Panc1 (cell line): ENCODE measurements around the gene CPA3. TPM values are rescaled to one million over a fixed set of nuclear protein-coding genes. Genes with fewer than 3 reads are reported as not detected.

ENCODE experiments used
- ATAC-seq: fragments of 200-7000 bp; cut with Tn5 transposase; 2 replicates; pipeline ENCODE4 v1.9.1; 2020; ENCODE audit warnings: mild to moderate bottlenecking, moderate library complexity
- BruUV-seq: library from RNA; stranded (reverse); fragments of 400-500 nt; replicated peaks from 2 replicates; lab custom pipeline; 2021; lab: Mats Ljungman, UMichigan
- CTCF ChIA-PET: fragments of 300-600 bp; sonication (Branson Sonifier 250); formaldehyde crosslinking; loops from one replicate; lab custom pipeline; 2022; ENCODE audit warnings: antibody characterized with exemption; lab: Charles Lee
- POLR2A ChIA-PET: fragments of 300-600 bp; sonication (Branson Sonifier 250); formaldehyde crosslinking; loops from one replicate; lab custom pipeline; 2022; ENCODE audit warnings: antibody characterized with exemption; lab: Charles Lee
- DNase-seq: peaks from one replicate; pipeline ENCODE4 v3.0.0-alpha.2; 2010; ENCODE audit warnings: low read depth, low spot score
- H3K27ac ChIP-seq: 2 replicates; pipeline ENCODE4 v1.5.1; 2011; ENCODE audit warnings: mild to moderate bottlenecking, low read length, inconsistent platforms
- H3K27me3 ChIP-seq: fragments of 200-500 bp; sonication (Bioruptor generic); 2 replicates; pipeline ENCODE4 v1.6.0; 2014; ENCODE audit warnings: low read length, inconsistent platforms; ENCODE audit not compliant: control insufficient read depth, insufficient read depth
- H3K36me3 ChIP-seq: fragments of 200-500 bp; sonication (Bioruptor generic); 2 replicates; pipeline ENCODE4 v1.5.1; 2014; ENCODE audit warnings: inconsistent platforms, mild to moderate bottlenecking, low read length, moderate library complexity; ENCODE audit not compliant: control insufficient read depth, insufficient read depth
- H3K4me1 ChIP-seq: 2 replicates; pipeline ENCODE4 v1.5.1; 2011; ENCODE audit warnings: inconsistent platforms, mild to moderate bottlenecking, low read length, moderate library complexity; ENCODE audit not compliant: control insufficient read depth, insufficient read depth
- H3K4me3 ChIP-seq, 2 experiments: 2 replicates each; pipeline ENCODE4 v1.5.1; 2011 to 2012; ENCODE audit warnings: low read depth in 2 of 2, low read length in 2 of 2, mild to moderate bottlenecking in 2 of 2, inconsistent platforms in 1 of 2, moderate library complexity in 1 of 2
- H3K9me3 ChIP-seq: fragments of 200-500 bp; sonication (Bioruptor generic); 2 replicates; pipeline ENCODE4 v1.5.1; 2014; ENCODE audit warnings: low read depth, mild to moderate bottlenecking, inconsistent platforms, low read length, moderate library complexity; ENCODE audit not compliant: control insufficient read depth, insufficient read depth
- POLR2AphosphoS5 ChIP-seq: IDR thresholded peaks from 2 replicates; pipeline ENCODE4 v1.6.1; 2012; ENCODE audit warnings: mild to moderate bottlenecking, low read depth, low read length, moderate library complexity
- SIN3A ChIP-seq: IDR thresholded peaks from 2 replicates; pipeline ENCODE4 v1.6.1; 2012; ENCODE audit warnings: low read depth, mild to moderate bottlenecking, low read length, moderate library complexity, borderline replicate concordance; ENCODE audit not compliant: insufficient read depth
- TCF7L2 ChIP-seq: IDR thresholded peaks from 2 replicates; pipeline ENCODE4 v1.6.1; 2011; ENCODE audit warnings: mild to moderate bottlenecking, low read depth, low read length, inconsistent platforms
- in situ Hi-C: cut with HindIII; loops from 2 replicates; pipeline ENCODE4 v1.10.0; 2016; ENCODE audit warnings: low sequenced_read_pairs, low pct_unique_long_range_greater_than_20kb
- intact Hi-C: fragments of 100-400 bp; cut with micrococcal nuclease; formaldehyde crosslinking; loops from one replicate; pipeline ENCODE4 v1.10.0; 2022; ENCODE audit not compliant: unreplicated experiment
- total RNA-seq: library from RNA; stranded (reverse); gene quantifications from one replicate; pipeline ENCODE4 v1.2.1, GENCODE V29; 2021; ENCODE audit not compliant: unreplicated experiment
- TF ChIP-seq, protein P1 (sequence below): fragments of 450-650 bp; IDR thresholded peaks from 2 replicates; pipeline ENCODE4 v1.5.1; 2017; ENCODE audit warnings: mild to moderate bottlenecking
- TF ChIP-seq, protein P2 (sequence below), 2 experiments: IDR thresholded peaks; 2 replicates each; pipeline ENCODE4 v1.6.1; 2011 to 2012; ENCODE audit warnings: low read depth in 2 of 2, control low read depth in 1 of 2, low read length in 1 of 2, mild to moderate bottlenecking in 1 of 2, moderate library complexity in 1 of 2; ENCODE audit not compliant: insufficient read depth in 1 of 2

CPA3 gene
- total RNA-seq, 1 experiment from 2014 or later, result not detected

DNA sequence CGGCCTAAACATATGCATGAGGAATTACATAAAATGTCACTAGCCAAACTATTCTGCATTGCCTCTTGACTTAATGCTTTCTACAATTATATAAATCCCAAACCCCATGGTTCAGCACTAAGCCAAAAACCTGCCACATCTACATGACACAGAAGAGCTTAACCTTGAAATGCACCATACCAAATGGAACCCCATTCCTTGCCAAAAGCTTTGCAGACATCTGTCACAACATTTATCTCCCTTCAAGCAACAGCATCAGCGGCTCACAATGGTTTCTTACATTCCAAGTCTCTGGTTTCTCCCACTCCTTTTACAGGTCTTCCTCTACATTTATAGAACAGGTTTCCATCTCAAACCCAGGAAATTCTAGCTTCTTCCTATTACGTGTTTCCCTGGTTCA is 67.9 kb downstream of the CPA3 start:
- in situ Hi-C loops, result no loop called here

DNA sequence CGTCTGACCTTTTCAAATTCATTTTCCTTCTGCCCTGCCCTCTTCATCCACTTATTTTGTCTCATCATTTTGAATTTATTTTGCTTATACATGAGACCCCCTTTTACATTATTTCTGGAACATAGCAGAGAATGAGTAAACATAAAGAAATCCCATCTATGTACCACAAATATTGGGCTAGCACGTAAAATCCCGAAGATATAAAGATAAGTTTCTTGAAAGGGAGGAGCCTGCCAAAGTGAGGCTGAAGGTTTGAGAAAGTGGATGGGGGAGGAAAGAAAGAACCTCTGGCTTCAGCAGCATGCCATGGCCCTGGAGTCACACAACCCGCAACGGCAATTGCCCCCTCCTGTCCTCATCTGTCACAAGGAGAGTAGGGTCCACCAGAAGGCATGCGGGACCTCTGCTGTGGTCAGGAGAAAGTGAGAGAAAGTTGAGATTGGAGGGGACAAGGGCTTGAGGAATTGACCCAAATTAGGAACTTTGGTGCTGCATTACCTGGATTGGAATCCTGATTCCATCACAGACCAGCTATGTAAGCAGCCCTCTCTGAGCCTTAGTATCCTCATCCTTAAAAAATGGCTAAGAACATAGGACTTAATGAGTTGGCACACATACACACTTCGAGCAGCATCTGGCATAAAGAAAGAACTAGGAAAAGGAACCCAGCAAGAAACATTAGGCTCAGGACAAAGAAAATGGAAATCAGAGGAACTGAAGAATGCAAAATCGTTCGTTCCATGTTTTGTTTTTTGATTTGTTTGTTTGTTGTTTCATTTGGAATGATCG is 72.6 kb downstream of the CPA3 start:
- Histone ChIP-seq H3K27ac (no peak overlapping the region), H3K36me3 (no peaks in the 10 kb centered on the region), H3K4me1 (no peaks in the 10 kb centered on the region), H3K4me3 (no peak overlapping the region), H3K27me3 (peaks cover 40% of the 10 kb centered on the region), H3K9me3 (no peaks in the 10 kb centered on the region)
- POLR2A ChIA-PET, result no interaction called here
- in situ Hi-C loops, result no loop called here
- ATAC-seq (no peak), DNase-seq (no peak)
- intact Hi-C loops, result no loop called here
- BruUV-seq, result no TSS peak
- TF ChIP-seq, protein P1, sequence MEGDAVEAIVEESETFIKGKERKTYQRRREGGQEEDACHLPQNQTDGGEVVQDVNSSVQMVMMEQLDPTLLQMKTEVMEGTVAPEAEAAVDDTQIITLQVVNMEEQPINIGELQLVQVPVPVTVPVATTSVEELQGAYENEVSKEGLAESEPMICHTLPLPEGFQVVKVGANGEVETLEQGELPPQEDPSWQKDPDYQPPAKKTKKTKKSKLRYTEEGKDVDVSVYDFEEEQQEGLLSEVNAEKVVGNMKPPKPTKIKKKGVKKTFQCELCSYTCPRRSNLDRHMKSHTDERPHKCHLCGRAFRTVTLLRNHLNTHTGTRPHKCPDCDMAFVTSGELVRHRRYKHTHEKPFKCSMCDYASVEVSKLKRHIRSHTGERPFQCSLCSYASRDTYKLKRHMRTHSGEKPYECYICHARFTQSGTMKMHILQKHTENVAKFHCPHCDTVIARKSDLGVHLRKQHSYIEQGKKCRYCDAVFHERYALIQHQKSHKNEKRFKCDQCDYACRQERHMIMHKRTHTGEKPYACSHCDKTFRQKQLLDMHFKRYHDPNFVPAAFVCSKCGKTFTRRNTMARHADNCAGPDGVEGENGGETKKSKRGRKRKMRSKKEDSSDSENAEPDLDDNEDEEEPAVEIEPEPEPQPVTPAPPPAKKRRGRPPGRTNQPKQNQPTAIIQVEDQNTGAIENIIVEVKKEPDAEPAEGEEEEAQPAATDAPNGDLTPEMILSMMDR, result no peak
- TF ChIP-seq SIN3A (no peak), TCF7L2 (no peak), POLR2AphosphoS5 (no peak)
- TF ChIP-seq, protein P2, sequence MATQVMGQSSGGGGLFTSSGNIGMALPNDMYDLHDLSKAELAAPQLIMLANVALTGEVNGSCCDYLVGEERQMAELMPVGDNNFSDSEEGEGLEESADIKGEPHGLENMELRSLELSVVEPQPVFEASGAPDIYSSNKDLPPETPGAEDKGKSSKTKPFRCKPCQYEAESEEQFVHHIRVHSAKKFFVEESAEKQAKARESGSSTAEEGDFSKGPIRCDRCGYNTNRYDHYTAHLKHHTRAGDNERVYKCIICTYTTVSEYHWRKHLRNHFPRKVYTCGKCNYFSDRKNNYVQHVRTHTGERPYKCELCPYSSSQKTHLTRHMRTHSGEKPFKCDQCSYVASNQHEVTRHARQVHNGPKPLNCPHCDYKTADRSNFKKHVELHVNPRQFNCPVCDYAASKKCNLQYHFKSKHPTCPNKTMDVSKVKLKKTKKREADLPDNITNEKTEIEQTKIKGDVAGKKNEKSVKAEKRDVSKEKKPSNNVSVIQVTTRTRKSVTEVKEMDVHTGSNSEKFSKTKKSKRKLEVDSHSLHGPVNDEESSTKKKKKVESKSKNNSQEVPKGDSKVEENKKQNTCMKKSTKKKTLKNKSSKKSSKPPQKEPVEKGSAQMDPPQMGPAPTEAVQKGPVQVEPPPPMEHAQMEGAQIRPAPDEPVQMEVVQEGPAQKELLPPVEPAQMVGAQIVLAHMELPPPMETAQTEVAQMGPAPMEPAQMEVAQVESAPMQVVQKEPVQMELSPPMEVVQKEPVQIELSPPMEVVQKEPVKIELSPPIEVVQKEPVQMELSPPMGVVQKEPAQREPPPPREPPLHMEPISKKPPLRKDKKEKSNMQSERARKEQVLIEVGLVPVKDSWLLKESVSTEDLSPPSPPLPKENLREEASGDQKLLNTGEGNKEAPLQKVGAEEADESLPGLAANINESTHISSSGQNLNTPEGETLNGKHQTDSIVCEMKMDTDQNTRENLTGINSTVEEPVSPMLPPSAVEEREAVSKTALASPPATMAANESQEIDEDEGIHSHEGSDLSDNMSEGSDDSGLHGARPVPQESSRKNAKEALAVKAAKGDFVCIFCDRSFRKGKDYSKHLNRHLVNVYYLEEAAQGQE (IDR thresholded peaks at IDR 0.05; ENCODE audit: insufficient read depth in 1 of 2, low read depth in 2 of 2, low read length in 1 of 2), result no peak
- CTCF ChIA-PET, result no interaction called here

More for the DNA sequence above, 67.9 kb downstream of the CPA3 start:
- H3K4me1 ChIP-seq, result no peaks in the 10 kb centered on the region
- H3K36me3 ChIP-seq, result no peaks in the 10 kb centered on the region
- TF ChIP-seq POLR2AphosphoS5 (no peak), TCF7L2 (no peak), SIN3A (no peak)
- TF ChIP-seq, protein P1, result no peak
- TF ChIP-seq, protein P2 (IDR thresholded peaks at IDR 0.05; ENCODE audit: insufficient read depth in 1 of 2, low read depth in 2 of 2, low read length in 1 of 2), result no peak
- intact Hi-C loops, result no loop called here
- H3K27me3 ChIP-seq, result peaks cover 36% of the 10 kb centered on the region
- H3K9me3 ChIP-seq, result no peaks in the 10 kb centered on the region
- ChIA-PET CTCF (no interaction called here), POLR2A (no interaction called here)
- H3K4me3 ChIP-seq, result no peak overlapping the region
- ATAC-seq (no peak), DNase-seq (no peak)
- H3K27ac ChIP-seq, result no peak overlapping the region
- BruUV-seq, result no TSS peak
